Mesendoderm (in vitro differentiated cells): ENCODE data around the gene WDR45B.

Experiments used
- DNase-seq: peaks from one replicate; pipeline ENCODE4 v3.0.0; 2013
- H2AK5ac ChIP-seq: 2 replicates; pipeline ENCODE4 v1.6.1; 2013; ENCODE audit warnings: low read length, inconsistent platforms
- H2BK120ac ChIP-seq: 2 replicates; pipeline ENCODE4 v1.6.1; 2013; ENCODE audit warnings: low read depth, mild to moderate bottlenecking, low read length, moderate library complexity, mixed read lengths
- H2BK15ac ChIP-seq: replicated peaks from 2 replicates; pipeline ENCODE4 v1.6.1; 2013; ENCODE audit warnings: low read depth, mild to moderate bottlenecking, moderate library complexity
- H2BK5ac ChIP-seq: 2 replicates; pipeline ENCODE4 v1.6.1; 2013; ENCODE audit warnings: low read length, inconsistent platforms
- H3K18ac ChIP-seq: 2 replicates; pipeline ENCODE4 v1.6.1; 2013; ENCODE audit warnings: mild to moderate bottlenecking, low read length, mixed read lengths
- H3K23ac ChIP-seq: one replicate; pipeline ENCODE4 v1.6.1; 2013; ENCODE audit warnings: low read length
- H3K27ac ChIP-seq: 2 replicates; pipeline ENCODE4 v1.5.1; 2013; ENCODE audit warnings: low read depth, mild to moderate bottlenecking, inconsistent platforms, low read length, moderate library complexity
- H3K27me3 ChIP-seq: 2 replicates; pipeline ENCODE4 v1.6.1; 2013; ENCODE audit warnings: low read length, control low read depth, mild to moderate bottlenecking, inconsistent platforms; ENCODE audit not compliant: insufficient read depth, poor library complexity
- H3K36me3 ChIP-seq: 2 replicates; pipeline ENCODE4 v1.6.1; 2013; ENCODE audit warnings: low read length, inconsistent platforms; ENCODE audit not compliant: control insufficient read depth, insufficient read depth
- H3K4ac ChIP-seq: one replicate; pipeline ENCODE4 v1.6.1; 2013; ENCODE audit warnings: low read depth, mild to moderate bottlenecking, low read length, moderate library complexity
- H3K4me1 ChIP-seq: 2 replicates; pipeline ENCODE4 v1.6.1; 2013; ENCODE audit warnings: low read depth, low read length, inconsistent platforms; ENCODE audit not compliant: control insufficient read depth
- H3K4me2 ChIP-seq: 2 replicates; pipeline ENCODE4 v1.6.1; 2013; ENCODE audit warnings: low read length
- H3K4me3 ChIP-seq: 2 replicates; pipeline ENCODE4 v1.5.1; 2013; ENCODE audit warnings: mild to moderate bottlenecking, low read length
- H3K56ac ChIP-seq: one replicate; pipeline ENCODE4 v1.6.1; 2013; ENCODE audit warnings: low read length
- H3K79me1 ChIP-seq: 2 replicates; pipeline ENCODE4 v1.6.1; 2013; ENCODE audit warnings: low read length, inconsistent platforms
- H3K79me2 ChIP-seq: 2 replicates; pipeline ENCODE4 v1.6.1; 2013; ENCODE audit warnings: mild to moderate bottlenecking, low read length; ENCODE audit not compliant: control insufficient read depth, insufficient read depth
- H3K9ac ChIP-seq: 2 replicates; pipeline ENCODE4 v1.6.1; 2013; ENCODE audit warnings: low read length, inconsistent platforms
- H4K5ac ChIP-seq: one replicate; pipeline ENCODE4 v1.6.1; 2013; ENCODE audit warnings: low read length
- H4K8ac ChIP-seq: one replicate; pipeline ENCODE4 v1.6.1; 2013; ENCODE audit warnings: low read depth, mild to moderate bottlenecking, control low read depth, low read length, moderate library complexity
- WGBS: extraction: QIAGEN DNeasy Blood & Tissue Kit; methylation state at CpG from one replicate; pipeline ENCODE4 v1.1.7; 2013; ENCODE audit warnings: low lambda C conversion rate, missing lambda C conversion rate; ENCODE audit not compliant: insufficient coverage; ENCODE audit errors: extremely low coverage; 5-methylcytosine and 5-hydroxymethylcytosine counted together

The WDR45B gene

DNA sequence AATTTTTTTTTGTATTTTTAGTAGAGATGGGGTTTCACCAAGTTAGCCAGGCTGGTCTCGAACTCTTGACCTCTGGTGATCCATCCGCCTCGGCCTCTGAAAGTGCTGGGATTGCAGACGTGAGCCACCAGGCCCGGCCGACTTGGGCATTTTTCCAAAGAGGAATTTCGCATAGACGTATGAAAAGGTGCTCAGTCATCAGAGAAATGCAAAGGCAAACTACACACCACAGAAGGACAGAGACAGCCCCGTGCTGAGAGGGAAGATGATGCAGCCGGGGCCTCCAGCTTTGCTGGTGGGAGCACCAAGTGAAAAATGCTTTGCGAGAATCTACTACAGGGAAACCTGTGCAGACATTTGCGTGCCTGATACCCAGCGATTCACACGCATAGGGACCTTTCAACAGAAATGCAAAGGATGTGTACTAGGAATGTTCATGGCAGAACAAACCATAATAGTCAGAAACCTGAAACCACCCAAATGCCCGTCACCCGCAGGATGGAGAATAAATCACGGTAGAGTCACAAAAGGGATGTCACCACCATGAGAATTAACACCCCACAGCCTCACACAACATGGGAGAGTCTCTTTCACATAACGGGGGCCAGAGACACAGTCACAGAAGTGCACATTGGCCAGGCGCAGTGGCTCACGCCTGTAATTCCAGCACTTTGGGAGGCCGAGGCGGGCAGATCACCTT lies 45.1 kb upstream of the WDR45B start:
- Histone ChIP-seq H3K4me2 (no peak overlapping the region), H2BK5ac (no peak overlapping the region), H2BK15ac (no peak overlapping the region), H3K27me3 (peaks cover 16% of the 10 kb centered on the region), H3K27ac (no peak overlapping the region), H3K79me2 (no peaks in the 10 kb centered on the region), H4K8ac (no peak overlapping the region), H3K18ac (no peak overlapping the region), H3K36me3 (no peaks in the 10 kb centered on the region), H3K4me3 (no peak overlapping the region), H3K4me1 (no peaks in the 10 kb centered on the region), H3K56ac (no peak overlapping the region), H3K23ac (no peak overlapping the region), H3K9ac (no peak overlapping the region), H2BK120ac (no peak overlapping the region), H3K4ac (no peak overlapping the region), H4K5ac (no peak overlapping the region), H2AK5ac (no peak overlapping the region), H3K79me1 (no peaks in the 10 kb centered on the region)
- no CpG with 5 or more reads among the region's 22 CpGs for WGBS
- no peak for DNase-seq

- H4K8ac ChIP-seq = no peak overlapping the region
- no peak overlapping the region for H3K18ac ChIP-seq
- no peak overlapping the region for H2BK120ac ChIP-seq
- H3K56ac ChIP-seq = no peak overlapping the region
- H3K4me3 ChIP-seq = no peak overlapping the region
- no peak overlapping the region for H3K27ac ChIP-seq
- H3K9ac ChIP-seq = no peak overlapping the region
- no peak overlapping the region for H3K4ac ChIP-seq
- H3K23ac ChIP-seq = no peak overlapping the region
- DNase-seq = no peak
- H4K5ac ChIP-seq = no peak overlapping the region
- H3K36me3 ChIP-seq = no peaks in the 10 kb centered on the region
- no peak overlapping the region for H3K4me2 ChIP-seq
- no peak overlapping the region for H2BK15ac ChIP-seq
- H3K79me1 ChIP-seq = no peaks in the 10 kb centered on the region
- H3K4me1 ChIP-seq = no peaks in the 10 kb centered on the region
- WGBS = no CpG with 5 or more reads among the region's 16 CpGs
- H2BK5ac ChIP-seq = no peak overlapping the region
- H2AK5ac ChIP-seq = no peak overlapping the region
- H3K27me3 ChIP-seq = peaks cover 9% of the 10 kb centered on the region
- no peaks in the 10 kb centered on the region for H3K79me2 ChIP-seq
These were observed 44.0 kb upstream of the WDR45B start for GRCh38 chr17:82692268-82692667.

GRCh38 chr17:82691714-82692113 lies 43.5 kb upstream of the WDR45B start:
- Histone ChIP-seq H3K27me3 (peaks cover 3% of the 10 kb centered on the region), H2BK15ac (no peak overlapping the region), H3K4ac (no peak overlapping the region), H3K18ac (no peak overlapping the region), H3K4me2 (no peak overlapping the region), H2AK5ac (no peak overlapping the region), H3K4me1 (no peaks in the 10 kb centered on the region), H3K4me3 (no peak overlapping the region), H3K9ac (no peak overlapping the region), H2BK5ac (no peak overlapping the region), H4K8ac (no peak overlapping the region), H3K56ac (no peak overlapping the region), H3K27ac (no peak overlapping the region), H2BK120ac (no peak overlapping the region), H3K79me2 (no peaks in the 10 kb centered on the region), H3K79me1 (no peaks in the 10 kb centered on the region), H3K36me3 (no peaks in the 10 kb centered on the region), H4K5ac (no peak overlapping the region), H3K23ac (no peak overlapping the region)
- no CpG with 5 or more reads among the region's 17 CpGs for WGBS
- no peak for DNase-seq

DNA sequence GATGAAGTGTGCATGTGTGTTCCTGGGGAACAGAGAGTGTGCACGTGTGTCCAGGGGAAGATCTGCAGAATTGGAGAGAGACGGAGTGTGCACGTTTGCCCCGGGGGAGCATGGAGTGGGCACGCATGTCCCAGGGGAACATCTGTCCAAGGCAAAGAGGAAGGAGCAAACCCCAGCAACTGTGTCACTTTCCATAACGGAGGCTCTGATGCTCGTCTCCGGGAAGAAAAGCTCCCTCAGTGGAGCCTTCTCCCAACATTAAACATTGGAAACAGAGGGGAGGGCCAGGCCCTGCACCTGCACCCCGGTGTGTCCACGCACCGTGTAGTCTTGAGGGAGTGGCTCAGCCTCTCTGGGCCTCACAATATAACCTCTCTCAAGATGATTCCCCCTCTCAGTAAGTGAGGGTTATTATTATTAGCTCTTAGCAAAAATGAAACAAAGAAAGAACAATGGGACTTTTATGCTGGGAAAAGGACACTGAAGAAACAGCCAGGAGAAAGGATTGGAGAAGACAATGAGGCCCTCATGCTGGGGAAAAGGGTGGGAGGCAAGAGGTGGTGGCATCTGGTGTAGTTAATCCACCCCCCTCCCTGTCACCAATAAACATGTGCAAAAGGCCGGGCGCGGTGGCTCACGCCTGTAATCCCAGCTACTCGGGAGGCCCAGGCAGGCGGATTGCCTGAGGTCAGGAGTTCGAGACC lies 42.7 kb upstream of the WDR45B start:
- H3K4me2 ChIP-seq = no peak overlapping the region
- H2BK120ac ChIP-seq = no peak overlapping the region
- no peak overlapping the region for H2AK5ac ChIP-seq
- H3K9ac ChIP-seq = no peak overlapping the region
- WGBS = no CpG with 5 or more reads among the region's 18 CpGs
- no peaks in the 10 kb centered on the region for H3K4me1 ChIP-seq
- no peak overlapping the region for H3K18ac ChIP-seq
- no peaks in the 10 kb centered on the region for H3K79me2 ChIP-seq
- H3K4me3 ChIP-seq = no peak overlapping the region
- H3K4ac ChIP-seq = no peak overlapping the region
- H3K79me1 ChIP-seq = no peaks in the 10 kb centered on the region
- no peak for DNase-seq
- no peak overlapping the region for H2BK15ac ChIP-seq
- no peak overlapping the region for H3K56ac ChIP-seq
- no peak overlapping the region for H3K23ac ChIP-seq
- no peak overlapping the region for H4K8ac ChIP-seq
- H3K27ac ChIP-seq = no peak overlapping the region
- H3K36me3 ChIP-seq = no peaks in the 10 kb centered on the region
- no peak overlapping the region for H4K5ac ChIP-seq
- H2BK5ac ChIP-seq = no peak overlapping the region
- H3K27me3 ChIP-seq = no peaks in the 10 kb centered on the region

DNA sequence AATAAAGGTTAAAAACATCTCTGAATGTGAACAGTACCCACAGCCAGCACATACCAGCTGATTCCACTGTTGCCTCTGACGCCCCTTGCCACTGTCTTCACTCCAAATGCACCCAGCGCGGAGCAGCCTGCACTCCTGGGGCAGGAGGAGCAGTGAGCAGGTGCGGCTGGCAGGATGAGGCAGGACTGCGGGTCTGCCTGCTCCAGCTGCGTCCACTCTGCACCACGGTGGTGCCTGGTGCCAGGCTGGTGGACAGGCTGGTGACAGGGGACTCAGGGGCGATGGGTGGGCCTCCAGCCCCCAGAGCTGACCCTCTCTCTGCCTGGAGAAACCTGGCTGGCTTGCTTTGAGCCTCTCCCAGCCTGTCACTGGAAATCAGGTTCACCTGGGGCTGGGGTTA lies 40.8 kb upstream of the WDR45B start:
- Histone ChIP-seq H3K4ac (no peak overlapping the region), H2BK120ac (no peak overlapping the region), H3K23ac (no peak overlapping the region), H2AK5ac (no peak overlapping the region), H3K9ac (no peak overlapping the region), H3K4me1 (no peaks in the 10 kb centered on the region), H4K8ac (no peak overlapping the region), H3K4me3 (no peak overlapping the region), H3K56ac (no peak overlapping the region), H3K4me2 (no peak overlapping the region), H3K79me2 (no peaks in the 10 kb centered on the region), H3K27ac (no peak overlapping the region), H3K36me3 (no peaks in the 10 kb centered on the region), H3K79me1 (no peaks in the 10 kb centered on the region), H2BK15ac (no peak overlapping the region), H4K5ac (no peak overlapping the region), H3K18ac (no peak overlapping the region), H2BK5ac (no peak overlapping the region), H3K27me3 (no peaks in the 10 kb centered on the region)
- no CpG with 5 or more reads among the region's 8 CpGs for WGBS
- DNase-seq = no peak
